OCI-LY3 (cell line): ENCODE results near the gene SDK1.

Experiments
- EZH2phosphoT487 ChIP-seq: fragments of 200-600 bp; shearing (Covaris generic); IDR thresholded peaks from 2 replicates; pipeline ENCODE4 v1.6.1; 2018; ENCODE audit warnings: antibody characterized with exemption, mixed run types, low read depth
- TF ChIP-seq, protein P1 (sequence below): fragments of 200-600, 300-600 bp; sonication (generic); IDR thresholded peaks from 2 replicates; pipeline ENCODE4 v1.5.1; 2014; ENCODE audit warnings: antibody characterized with exemption, low read length, low read depth

DNA sequence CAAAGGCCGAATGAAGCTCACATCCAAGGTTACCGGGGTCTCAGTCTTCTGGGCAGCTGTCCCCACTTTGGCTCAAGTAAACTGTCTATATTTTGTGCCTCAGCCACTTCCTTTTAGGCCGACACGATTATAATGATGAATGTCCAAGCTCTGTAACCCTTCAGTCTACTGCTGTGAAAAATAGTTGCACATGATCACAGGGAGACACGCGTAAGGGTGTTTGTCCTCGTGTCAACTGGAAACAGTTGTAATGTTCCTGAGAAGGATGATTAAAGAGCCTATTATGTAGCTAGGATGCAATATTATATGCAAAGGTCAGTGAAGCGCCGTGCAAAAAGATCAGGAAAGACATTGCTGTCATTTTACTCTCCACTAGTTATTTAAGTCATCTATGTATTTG is 559.9 kb downstream of the SDK1 start:
- TF ChIP-seq, protein P1, sequence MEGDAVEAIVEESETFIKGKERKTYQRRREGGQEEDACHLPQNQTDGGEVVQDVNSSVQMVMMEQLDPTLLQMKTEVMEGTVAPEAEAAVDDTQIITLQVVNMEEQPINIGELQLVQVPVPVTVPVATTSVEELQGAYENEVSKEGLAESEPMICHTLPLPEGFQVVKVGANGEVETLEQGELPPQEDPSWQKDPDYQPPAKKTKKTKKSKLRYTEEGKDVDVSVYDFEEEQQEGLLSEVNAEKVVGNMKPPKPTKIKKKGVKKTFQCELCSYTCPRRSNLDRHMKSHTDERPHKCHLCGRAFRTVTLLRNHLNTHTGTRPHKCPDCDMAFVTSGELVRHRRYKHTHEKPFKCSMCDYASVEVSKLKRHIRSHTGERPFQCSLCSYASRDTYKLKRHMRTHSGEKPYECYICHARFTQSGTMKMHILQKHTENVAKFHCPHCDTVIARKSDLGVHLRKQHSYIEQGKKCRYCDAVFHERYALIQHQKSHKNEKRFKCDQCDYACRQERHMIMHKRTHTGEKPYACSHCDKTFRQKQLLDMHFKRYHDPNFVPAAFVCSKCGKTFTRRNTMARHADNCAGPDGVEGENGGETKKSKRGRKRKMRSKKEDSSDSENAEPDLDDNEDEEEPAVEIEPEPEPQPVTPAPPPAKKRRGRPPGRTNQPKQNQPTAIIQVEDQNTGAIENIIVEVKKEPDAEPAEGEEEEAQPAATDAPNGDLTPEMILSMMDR: no peak
- no peak for TF ChIP-seq EZH2phosphoT487
